GM19468 (cell line): ENCODE measurements around the gene LIX1L.

Experiments used
- ATAC-seq: cut with Tn5 transposase; IDR thresholded peaks from one replicate; pipeline ENCODE4 v1.9.1; 2021; ENCODE audit warnings: mild to moderate bottlenecking, moderate library complexity, moderate number of reproducible peaks; ENCODE audit not compliant: unreplicated experiment; ENCODE audit errors: extremely low read depth

Gene LIX1L

DNA sequence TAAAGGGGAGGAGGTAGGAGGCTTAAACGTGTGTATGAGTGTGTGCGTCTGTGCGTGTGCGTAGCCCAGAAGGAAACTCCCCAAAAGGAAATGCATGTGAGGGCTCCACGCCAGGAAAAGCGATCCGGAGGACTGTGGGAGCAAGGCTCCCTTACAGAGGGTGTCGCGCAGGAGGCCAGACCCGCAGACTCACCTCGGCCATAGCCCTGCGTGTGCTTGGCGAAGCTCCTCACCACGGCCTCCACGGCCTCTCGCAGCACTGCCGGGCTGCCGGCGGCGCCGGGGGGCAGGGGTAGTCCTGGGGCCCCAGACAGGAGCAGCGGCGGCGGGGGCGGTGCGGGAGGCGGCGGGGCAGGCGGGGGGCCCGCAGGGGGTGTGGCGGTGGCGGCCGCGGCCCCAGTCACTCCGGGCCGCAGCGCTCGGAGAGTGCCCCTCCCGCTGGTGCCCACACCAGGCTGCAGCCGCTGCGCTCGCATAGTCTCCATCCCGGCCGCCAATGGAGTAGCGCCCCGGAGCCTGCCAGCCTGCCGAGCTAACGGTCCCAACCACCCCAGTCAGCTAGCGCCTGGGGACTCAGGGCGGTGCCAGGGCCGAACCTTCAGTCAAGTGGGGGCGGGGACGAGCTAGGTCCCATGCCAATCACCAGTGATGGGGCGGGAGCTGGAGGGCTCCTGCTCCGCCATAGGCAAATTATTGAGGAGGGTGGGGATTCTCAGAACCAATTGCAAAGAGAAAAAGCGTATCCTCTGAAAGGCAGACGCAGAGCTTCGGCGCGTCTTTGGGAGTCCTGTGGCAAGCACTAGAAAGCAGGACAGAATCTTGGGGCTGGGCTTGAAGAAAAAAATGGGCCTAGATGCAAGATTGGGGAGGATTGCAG, at the start of gene LIX1L:
Gene LIX1L, minus strand, starts transcription at position 575 of the 877 bp plus-strand sequence. Its CDS starts 90 bp downstream, at position 485.
- peak; percentile 60 for ATAC-seq

DNA sequence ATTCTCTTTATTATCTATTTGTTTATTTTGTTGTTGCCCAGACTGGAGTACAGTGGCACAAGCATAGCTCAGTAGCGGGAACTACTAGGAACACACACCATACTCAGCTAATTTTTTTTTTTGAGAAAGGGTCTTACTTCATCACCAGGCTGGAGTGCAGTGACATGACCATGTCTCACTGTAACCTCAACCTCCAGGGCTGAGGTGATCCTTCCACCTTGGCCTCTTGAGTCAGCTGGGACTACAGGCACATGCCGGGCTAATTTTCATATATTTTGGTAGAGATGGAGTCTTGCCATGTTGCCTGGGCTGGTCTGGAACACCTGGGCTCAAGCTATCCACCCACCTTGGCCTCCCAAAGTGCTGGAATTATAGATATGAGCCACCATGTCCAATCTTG, 43.9 kb upstream of the LIX1L start:
- ATAC-seq = no peak

DNA sequence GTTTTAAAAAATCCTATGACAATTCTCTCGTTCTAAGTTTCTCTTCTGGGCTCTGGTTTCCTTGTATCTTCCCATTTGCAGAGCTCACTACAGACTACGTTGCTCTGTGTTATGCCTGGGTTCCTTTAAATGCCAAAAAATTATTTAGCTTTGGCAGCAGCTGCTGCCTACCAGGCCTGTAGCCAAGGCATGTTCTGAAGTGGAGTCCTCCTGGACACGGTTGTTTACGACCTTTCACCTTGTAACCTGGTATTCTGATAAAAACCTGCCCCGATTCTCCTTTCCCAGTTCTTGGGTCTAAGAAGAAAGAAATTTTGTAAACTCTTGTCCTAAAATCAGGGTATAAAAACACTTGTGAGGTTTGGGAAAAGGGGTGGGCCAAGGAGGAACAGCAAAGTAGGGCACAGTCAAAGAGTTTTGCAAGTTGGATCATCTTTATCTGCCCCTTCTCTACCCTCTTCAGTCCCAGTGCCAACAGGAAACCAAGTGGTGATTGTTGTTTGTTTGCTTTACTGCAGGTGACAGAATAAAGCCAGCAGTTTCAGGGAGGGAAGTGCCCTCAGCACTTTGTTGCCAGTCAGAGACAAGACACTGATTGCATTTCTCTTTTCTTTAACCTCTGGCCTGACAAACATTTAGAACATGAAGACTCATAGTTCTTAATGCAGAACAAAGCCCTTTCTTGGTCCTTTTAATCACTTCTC, 41.7 kb upstream of the LIX1L start:
- no peak for ATAC-seq

DNA sequence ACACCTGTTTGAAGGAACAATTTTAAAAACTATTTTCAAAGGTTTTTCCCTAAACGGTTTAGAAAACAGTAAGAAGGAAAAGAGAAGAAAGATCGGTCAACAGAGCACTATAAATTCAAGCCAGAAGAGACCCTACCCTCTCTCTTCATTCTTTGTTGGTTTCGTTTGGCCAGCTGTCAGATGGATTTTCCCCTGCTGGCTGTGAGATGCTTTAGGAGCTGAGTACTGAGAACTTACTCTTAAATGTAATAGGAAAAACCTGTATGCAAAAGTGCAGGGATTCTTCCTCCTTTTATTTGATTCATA, 39.9 kb upstream of the LIX1L start:
- ATAC-seq = no peak

DNA sequence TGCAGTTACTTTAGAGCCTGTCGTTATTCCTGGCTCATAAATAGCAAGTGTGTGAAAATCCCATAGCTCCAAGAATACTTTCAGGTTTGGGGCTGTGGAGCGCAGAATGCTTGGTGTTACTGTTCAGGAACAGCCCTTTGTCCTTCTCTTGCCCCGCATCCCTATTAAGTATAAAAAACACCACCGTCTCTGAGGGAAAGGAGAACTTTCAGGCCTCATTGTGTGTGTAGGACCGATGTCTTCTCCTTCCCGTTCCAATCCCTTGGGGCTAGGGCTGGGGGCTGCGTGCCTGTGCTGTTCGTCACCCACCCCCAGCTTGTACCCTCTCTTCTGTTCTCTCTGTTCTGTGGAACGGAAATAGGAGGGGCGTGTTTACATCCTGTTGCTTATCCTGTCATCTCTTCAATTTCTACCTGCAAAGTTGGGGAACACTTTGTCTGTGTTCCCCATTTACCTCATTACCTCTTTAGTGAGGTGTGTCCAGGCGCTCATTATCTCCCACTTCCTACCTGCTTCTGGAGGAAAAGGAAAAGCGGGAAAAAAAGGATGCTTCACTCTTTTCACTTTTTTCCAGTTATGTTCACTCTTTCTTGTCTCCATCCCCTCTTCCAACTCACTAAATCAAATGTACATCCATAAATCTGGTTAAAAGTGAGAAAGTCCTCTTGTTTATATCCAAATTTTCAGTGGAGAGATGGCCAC, 39.4 kb upstream of the LIX1L start:
- no peak for ATAC-seq

DNA sequence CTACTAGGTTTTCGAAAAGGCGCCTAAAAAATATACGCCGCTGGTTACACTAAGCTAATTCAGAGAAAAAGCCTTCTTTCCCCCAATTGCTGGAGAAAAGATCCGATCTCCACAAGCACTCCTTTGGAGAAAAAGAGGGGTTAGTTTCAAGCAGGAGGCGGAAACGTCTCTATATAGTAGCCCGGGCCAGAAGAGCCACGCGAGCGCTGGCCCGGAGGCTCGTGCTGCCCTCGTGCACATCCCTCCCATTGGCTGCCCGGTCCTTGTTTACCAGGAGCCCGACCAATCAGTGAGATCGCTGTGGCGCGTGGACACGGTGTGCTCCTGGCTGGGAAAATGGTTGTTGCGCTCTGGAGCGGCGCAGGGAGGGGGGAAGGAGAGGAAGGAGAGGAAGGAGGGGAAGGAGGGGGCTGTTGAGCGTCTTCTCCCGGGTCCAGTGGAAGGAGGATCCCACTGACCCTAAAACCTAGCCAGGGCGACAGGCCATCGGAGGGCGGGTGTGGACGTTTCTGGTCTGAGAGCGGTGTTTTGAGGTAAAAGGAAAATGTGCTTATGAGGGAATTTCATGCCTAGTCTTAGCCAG, 38.7 kb upstream of the LIX1L start, which contains the start of gene TXNIP:
Gene TXNIP, minus strand, starts transcription at position 147 of the 583 bp plus-strand sequence. CDS start 313 bp downstream, outside the sequence.
- ATAC-seq = peak; percentile 58

DNA sequence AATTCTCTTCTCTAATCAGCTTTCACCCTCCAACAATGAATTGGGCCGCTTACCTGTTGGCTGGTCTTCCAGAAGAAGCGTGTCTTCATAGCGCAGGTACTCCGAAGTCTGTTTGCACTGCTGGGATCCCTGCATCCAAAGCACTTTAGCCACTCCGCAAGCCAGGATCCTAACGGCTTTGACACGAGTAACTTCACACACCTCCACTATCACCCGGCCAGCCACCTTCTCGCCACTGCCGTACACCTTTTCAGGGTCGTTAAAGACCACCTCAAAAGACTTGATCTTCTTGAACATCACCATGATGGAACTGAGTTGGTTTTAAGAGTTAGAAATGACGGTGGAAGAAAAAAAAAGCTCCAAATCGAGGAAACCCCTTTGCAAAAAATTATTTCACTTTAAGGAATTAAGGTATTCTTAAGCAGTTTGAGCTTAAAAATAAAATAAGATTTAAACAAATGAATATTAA, 38.2 kb upstream of the LIX1L start:
- ATAC-seq = no peak

DNA sequence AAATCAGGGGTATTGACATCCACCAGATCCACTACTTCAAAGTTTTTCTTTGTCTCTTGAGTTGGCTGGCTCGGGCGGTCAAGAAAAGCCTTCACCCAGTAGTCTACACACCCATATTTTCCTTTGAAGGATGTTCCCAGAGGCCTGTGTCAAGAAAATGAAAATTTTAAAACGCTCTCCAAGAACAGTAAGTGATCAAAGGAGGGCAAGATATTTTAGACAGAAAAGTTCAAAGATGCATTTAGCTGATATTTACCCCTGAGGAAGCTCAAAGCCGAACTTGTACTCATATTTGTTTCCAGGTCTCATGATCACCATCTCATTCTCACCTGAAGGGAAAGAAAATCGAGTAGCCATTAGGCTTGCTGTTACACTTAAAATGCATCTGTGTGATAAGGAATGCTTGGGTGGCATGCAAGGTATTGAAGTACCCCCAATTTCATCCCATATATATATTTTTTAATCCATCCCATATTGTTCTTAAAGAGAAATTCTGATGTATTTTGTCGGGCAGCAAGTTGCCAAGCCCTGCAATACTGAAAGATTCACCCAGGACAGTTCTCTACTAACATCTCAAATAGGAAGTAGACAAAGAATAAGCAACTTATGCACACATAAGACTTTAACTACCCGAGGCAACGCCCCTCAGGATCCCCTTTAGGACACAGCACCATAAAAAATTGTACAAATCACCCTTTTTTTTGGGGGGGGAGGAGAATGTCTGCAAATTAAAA, 37.5 kb upstream of the LIX1L start:
- ATAC-seq = no peak

DNA sequence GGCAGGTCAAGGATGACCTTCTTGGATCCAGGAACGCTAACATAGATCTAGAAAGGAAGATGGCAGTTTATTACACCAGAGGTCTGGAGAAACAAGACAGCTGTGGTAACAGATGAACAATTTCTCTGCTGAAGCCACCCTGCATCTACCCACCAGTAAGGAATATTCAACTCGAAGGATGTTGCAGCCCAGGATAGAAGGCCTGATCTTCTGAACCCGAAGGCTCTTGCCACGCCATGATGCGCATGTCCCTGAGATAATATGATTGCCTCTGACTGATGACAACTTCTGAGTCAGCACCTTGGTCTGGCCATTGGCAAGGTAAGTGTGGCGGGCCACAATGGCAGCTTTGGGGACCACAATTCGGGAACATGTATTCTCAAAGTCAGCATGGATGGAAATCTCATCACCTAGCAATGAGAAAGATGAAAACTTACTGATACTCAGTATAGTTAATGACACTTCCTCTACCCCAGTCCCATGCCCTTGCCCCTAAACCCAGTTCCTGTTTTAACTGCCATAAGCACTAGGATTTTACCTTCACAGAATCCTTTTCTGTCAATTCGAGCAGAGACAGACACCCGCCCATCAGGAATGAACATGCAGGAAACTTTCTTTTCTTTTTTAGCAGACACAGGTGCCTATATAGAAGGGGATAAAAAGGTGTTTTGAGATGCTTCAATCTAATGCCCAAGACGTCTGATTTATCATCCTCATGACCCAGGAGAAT, 36.7 kb upstream of the LIX1L start:
- ATAC-seq = no peak

DNA sequence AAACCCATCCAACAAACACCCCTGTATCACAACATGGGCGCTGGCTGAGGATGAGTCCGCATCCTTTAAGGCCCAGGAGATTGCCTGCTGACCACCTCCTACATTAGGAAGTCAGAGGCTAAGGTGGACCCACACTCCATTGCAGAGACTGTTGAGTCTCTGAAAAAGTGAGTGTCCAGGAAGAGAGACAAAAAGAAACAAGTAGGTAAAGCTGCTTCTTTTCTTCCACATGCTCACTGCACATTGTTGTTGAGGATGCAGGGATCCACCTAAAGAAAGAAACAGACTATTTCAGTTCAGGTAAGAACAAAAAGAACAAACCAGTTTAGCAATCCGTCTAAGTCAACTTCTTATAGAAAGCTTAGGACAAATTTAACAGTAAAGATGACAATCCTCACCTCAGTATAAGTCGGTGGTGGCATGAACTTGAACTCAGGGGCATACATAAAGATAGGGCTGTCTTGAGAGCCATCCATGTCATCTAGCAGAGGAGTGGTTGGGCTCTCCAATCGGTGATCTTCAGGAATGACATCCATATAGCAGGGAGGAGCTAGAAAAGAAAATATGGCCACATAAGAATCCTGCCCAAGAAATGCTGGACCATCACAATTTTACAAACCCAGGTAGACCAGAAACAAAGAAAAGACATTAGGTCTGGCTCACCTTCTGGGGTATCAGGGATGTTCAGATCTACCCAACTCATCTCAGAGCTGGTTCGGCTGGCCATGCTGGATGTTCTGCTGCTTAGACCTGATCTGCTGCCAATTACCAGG, 36.0 kb upstream of the LIX1L start:
- no peak for ATAC-seq

DNA sequence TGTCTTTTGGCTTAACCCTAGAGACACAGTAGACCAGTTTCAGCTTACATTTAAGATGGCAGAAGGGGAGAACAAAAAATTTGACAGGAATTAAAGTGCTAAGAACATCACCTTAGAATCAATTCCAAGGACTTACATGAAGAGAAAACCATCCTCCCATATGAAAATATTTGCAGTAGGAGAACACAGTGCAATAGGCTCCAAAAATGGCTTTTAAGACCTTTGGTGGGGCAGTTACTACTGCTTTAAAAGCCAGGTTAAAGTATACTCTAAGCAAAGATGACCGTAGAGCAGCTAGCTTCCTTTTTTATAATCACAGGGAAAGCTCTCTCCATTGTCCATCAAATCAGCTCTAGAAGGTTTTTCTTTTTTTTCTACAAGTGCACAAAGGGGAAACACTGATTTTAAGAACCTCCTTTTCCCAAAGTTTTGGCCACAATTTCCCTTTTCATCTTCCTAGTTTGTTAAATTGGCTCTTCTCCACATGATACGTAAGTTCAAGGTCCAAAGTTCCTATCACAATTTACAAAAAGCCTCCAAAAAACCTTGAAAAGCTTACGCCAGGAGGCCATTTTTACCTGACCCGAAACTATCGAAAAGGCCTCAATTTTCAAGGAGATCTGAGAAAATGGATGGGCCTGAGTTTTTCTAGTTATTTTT, 35.3 kb upstream of the LIX1L start:
- no peak for ATAC-seq

DNA sequence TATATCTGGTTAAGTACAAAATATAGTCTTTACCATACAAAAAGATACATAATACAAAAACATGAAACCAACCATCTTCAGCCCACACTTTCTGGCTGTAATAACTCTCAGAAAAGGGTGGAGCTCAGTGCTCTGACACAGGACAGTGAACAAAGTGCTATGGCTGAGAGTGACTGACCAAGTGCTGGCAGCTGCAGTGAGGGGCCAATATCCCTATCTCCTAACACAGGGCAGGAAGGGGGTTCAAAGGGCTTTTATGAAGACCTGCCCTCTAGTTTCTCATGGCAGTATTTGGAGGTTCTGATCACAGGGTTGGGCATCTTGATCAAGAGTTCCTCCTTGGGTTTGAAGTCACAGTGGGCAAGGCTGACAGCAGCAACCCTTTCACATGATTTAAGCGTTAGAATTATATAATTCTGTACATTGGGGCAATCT, 34.7 kb upstream of the LIX1L start:
- no peak for ATAC-seq

DNA sequence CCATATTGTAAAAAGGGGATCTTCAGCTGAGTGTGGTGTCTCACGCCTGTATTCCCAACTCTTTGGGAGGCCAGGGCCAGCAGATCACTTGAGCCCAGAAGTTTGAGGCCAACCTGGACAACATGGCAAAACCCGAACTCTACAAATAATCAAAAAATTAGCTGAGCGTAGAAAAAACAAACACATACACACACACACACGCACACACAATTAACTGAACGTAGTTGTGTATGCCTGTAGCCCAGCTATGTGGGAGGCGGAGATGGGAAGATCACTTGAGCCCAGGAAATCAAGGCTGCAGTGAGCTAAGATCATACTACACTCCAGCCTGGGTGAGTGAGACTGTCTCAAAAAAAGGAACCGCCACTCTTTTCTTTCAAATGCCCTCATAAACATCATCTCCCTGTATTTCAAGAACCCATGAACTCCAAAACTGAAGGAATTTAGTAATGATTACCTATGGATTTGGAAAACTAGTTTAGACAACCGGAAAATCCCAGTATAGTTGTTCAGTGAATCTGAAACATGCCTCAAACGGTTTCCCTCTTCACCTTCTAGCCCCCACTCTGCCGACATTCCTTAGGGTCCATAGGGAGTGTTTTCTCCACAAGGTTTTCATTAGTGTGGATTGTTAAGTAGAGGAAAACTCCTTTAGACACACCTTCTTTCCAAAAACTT, 34.1 kb upstream of the LIX1L start:
- ATAC-seq = no peak

DNA sequence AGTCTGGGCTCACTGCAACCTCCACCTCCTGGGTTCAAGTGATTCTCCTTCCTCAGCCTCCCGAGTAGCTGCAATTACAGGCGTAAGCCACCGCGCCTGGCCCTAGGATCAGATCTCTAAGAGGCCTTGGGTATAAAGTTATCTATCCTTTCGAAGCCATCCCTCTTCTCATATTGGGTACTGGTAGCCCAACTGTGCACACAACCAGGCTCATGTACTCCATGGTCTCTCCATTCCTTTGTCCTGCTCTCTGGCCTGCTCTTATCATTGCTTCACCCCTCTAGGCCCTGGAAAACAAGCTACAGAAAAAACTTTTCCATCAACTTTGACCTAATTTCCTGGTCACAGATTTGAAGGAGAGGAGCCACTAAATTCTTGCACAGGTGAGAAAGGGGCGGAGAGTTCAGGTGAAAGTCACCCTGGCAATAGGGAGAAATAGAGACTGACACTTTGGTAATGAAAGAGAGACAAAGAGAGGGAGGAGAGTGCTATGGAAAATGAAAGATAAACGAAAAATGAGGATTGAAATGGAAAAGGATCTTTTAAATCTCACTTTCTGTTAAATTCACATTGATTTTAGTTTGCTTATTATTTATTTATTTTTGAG, 32.5 kb upstream of the LIX1L start:
- no peak for ATAC-seq

DNA sequence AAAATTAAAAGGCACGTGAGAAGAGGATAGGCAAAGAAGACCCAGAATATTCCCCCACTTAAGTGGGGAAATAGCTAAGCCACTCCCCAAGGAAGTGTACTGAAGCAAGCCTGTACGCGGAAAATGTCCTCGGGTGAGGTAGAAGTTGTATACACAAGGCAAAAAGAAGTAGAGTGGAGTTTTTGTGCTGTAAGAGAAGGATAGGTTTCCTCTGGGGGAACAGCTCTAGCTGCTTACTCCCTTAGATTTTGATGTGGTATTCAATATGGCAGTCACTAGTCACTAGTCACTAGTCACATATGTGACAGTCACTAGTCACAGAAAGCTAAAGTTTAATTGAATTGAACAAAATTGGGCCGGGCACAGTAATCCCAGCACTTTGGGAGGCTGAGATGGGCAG, 31.0 kb upstream of the LIX1L start:
- ATAC-seq = no peak

DNA sequence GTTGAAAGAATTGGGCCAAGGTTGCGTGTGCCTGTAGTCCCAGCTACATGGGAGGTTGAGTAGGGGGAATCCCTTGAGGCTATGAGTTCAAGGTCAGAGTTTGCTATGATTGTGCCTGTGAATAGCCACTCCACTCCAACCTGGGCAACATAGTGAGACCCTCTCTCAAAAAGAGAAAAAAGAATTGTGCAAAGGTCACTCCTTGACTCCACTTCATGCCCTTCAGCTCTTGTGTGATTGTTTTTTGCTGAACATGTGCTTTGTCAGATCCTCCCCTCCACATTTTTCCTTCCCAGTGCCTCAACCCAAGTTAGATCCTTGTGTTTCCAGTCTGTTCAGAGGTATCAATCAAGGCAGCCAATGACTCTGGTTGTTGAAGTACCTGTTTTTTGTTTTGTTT, 30.1 kb upstream of the LIX1L start:
- no peak for ATAC-seq

DNA sequence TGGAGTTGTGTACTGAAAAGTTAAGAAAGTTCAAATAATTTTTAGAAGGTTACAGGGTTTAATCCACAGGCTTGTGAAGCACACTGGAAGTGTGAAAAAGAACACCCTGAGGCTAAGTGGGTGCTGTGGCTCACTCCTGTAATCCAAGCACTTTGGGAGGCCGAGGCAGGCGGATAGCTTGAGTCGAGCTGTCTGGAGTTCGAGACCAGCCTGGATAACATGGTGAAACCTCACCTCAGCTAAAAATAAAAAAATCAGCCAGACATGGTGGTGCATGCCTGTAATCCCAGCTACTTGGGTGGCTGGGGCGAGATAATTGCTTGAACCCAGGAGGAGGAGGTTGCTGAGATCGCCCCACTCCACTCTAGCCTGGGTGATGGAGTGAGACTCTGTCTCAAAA, 28.7 kb upstream of the LIX1L start:
- ATAC-seq = no peak
